ENCODE measurements around the gene CPEB3.
"Not testable (repeated sequence)": the region's sequence is repeated elsewhere in the genome, so short reads cannot be mapped to it uniquely, and the experiment has no call there.

The CPEB3 gene

DNA sequence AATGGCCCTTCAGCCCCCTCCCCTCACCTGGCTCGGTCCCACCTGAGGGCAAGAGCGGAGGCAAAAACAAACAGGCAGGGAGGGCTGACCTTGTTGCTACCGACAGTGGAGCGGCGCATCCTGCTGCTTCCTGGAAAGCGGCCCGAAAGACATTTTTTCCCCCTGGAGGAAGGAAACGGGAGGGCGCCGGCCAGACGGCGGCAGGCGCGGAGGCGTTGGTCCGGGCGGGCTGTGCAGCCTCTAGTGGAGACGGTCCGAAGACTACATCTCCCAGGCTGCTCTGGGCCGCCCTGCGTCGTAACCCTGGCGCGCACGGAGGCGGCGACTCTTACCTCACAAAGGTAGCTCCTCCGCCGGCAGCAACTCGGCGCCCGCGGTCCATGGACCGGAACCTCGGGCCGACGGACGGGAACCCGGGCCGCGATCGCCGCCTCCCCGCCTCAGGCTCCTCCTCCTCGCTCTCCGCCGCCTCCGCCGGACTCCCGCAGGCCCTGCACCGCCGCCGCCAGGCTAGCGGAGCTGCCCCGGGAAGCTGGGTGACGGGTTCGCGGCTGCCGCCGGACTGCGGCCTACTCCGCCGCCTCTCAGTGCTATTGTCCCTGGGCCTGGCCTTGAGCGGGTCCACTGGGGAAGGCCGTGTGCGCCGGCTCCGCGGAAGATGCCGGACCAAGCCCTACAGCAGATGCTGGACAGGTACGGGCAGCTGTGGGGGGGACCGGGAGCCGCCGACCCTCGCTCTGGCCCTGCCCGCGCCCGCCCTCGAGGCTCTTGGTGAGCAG lies at the start of gene CPEB3, which contains the start of gene MARCHF5:
Gene CPEB3, minus strand, starts transcription at position 242 of the 779 bp plus-strand sequence. CDS start 50,728 bp downstream, outside the sequence.
Gene MARCHF5, plus strand, starts transcription at position 331 of the 779 bp plus-strand sequence. Its CDS starts 328 bp downstream, at position 659.
- peak; percentile 68 to 78 for DNase-seq (ENCODE audit: low read depth in 2 of 2)

DNA sequence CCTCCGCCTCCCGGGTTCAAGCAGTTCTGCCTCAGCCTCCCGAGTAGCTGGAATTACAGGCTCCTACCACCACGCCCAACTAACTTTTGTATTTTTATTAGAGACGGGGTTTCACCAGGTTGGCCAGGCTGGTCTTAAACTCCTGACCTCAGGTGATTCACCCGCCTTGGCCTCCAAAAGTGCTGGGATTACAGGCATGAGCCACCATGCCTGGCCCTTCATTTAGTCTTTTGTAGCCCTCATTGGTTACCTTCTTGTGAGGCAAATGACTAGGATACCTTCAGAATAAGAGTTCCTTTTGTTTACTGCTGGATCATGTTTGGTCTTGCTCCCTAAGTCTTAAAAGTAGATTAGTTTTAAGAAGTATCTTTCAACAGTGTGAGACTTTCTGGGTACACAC lies 39.0 kb upstream of the CPEB3 start:
- DNase-seq (ENCODE audit: low read depth in 2 of 2), result not testable (repeated sequence)

DNA sequence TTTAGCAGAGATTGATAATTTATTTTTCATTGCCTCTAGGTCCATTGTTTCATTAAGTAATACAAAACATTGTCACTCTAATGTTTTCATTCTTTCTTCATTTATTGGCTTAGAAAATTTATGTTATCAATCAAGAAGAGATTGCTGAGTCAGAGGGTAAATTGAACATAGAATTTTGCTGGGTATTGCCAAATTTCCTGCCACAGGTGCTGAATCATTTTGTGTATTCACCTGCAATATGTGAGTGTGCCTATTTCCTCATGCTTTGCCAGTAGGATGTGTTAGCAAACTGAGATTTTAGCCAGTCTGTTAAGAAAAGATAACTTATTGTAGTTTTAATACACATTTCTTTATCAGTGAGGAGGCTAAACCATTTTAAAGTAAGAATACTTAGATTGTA lies 38.1 kb upstream of the CPEB3 start:
- no peak for DNase-seq (ENCODE audit: low read depth in 2 of 2)

DNA sequence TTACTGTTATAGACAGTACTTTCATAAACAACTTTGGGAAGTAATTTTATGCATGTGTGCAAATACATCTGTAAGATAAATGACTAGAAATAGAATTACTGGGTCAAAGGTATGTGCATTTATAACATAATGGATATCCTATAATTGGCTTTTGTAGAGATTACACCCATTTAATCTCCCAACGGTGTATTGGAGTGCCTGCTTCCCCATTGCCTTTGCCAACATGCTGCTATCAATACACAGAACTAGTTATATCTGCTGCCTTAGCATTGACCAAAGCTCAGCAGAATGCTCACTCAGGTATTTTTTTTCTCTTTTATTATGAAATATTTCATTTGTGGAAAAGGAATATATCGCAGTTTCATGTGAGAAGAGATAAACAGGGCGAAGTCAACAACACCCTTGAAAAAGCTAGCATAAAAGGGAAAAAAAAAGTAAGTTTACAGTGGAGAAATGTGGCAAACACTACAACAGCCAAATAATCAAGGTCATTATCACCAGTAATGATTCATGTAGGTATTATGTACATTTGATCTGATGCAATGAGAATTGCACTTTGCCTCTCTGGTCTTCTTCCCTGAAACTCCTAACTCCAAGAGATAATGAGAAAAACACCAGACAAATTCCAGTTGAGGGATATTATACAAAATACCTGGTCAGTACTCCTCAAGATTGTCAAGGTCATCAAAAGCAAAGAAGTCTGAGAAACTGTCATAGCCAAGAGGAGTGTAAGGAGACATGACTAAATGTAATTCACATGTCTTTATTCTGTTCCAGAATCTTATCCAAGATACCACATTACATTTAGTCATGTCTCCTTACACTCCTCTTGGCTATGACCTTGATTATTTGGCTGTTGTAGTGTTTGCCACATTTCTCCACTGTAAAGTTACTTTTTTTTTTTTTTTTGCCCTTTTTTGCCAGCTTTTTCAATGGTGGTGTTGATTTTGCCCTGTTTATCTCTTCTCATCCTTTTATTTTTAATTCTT lies 36.9 kb upstream of the CPEB3 start:
- DNase-seq (ENCODE audit: low read depth in 2 of 2), result no peak

DNA sequence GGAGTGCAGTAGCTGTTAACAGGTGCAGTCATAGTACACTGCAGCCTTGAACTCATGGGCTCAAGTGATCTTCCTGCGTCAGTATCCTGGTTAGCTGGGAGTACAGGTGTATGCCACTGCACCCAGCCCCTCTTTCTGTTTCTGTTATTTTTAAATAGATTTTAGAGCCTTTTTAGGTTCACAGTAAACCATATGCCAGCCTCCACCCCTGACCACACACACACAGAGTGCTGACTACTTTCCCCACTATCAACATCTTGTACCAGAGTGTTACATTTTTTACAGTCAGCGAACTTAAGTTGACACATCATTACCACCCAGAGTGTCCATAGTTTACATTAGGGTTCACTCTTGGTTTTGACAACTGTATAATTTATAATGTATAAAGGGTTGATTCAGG lies 32.2 kb upstream of the CPEB3 start:
- DNase-seq (ENCODE audit: low read depth in 2 of 2), result no peak

DNA sequence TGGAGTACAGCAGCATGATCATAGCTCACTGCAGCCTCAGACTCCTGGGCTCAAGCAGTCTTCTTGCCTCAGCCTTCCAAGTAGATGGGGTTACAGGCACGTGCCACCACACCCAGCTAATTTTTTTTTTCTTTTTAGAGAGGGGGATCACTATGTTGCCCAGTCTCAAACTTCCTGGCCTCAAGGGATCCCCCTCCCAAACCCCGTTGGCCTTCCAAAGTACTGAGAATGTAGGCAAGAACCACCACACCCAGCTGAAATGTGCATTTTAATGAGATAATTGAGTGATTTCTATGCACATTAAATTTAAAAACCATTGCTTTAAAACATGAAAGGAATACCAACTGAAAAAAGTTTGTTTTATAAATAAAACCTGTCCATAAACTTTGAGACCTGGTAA lies 25.7 kb upstream of the CPEB3 start:
- DNase-seq (ENCODE audit: low read depth in 2 of 2), result no peak

DNA sequence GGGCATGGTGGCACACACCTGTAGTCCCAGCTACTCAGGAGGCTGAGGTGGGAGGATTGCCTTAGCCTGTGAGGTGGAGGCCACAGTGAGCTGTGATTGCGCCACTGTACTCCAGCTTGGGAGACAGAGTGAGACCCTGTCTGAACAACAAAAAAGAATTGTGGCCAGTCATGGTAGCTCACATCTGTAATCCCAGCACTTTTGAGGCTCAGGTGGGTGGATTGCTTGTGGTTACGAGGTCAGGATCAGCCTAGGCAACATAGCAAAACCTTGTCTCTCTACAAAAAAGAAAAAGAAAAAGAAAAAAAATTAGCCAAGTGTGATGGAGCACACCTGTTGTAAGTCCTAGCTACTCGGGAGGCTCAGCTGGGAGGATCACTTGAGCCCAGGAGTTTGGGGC lies 22.9 kb upstream of the CPEB3 start:
- DNase-seq (ENCODE audit: low read depth in 2 of 2), result no peak

DNA sequence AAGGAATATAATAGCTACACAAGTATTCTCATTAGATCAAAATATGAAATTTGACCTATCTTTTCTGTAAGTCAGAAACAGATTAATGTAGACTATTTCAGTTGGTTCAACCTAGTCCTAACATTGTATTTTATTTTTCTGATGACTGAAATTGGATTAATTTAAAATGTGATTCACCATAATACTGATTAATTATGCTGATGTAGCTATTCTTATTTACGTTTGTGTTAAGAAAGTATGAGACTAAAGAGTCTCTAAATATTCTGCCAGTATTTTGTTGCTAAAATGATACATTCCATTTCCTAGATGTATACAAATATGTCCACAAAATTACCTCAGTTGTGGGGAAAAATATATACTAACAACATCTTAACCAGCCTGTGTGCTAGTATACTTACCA lies 18.4 kb upstream of the CPEB3 start:
- no peak for DNase-seq (ENCODE audit: low read depth in 2 of 2)

DNA sequence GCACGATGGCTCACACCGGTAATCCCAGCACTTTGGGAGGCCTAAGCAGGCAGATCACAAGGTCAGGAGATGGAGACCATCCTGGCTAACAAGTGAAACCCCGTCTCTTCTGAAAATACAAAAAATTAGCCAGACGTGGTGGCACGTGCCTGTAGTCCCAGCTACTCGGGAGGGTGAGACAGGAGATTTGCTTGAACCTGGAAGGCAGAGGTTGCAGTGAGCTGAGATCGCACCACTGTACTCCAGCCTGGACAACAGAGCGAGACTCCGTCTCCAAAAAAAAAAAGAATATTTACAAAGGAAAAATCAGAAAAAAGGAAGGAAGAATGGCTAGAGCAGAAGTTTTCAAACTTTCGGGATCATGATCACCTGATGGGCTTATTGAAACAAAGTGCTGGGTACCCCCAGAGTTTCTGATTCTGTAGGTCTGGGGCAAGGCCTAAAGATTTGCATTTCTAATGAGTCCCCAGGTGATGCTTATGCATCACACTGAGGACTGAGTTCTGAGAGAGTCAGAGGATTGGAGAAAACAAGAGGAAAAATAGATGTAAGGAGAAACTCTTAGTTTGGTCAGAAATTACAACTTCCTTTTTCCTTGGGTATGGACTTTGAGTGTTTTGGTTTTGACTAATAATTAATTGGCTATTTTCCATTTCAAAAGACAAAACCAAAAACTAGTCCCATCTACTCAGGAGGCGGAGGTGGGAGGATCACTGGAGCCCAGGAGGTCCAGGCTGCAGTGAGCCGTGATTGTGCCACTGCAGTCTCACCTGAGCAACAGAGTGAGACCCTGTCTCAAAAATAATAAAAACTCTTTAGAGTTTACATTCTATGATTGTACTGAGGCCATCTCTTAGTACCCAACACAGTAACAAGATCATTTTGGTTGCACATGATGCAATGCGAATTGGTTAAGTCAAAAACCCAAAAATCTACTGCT lies 14.5 kb upstream of the CPEB3 start:
- DNase-seq (ENCODE audit: low read depth in 2 of 2), result no peak

DNA sequence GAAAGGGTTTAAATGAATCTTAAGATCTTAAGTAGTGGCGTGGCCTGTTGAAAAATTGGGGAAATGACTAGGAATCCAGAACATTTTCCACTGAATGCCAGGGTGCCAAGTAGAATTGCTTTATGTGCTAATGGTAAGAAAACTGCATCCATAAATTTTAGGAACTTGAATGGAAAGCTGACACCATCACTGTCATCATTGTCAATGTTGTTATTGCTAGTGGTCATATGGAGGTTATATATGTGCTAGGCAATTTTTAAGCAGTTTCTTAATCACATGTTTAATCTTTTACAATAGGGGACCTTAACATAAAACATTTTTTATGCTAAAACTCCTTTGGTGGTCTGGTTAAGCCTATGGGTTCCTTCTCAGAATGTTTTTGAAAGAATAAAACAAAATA lies 13.2 kb upstream of the CPEB3 start:
- DNase-seq (ENCODE audit: low read depth in 2 of 2), result no peak

DNA sequence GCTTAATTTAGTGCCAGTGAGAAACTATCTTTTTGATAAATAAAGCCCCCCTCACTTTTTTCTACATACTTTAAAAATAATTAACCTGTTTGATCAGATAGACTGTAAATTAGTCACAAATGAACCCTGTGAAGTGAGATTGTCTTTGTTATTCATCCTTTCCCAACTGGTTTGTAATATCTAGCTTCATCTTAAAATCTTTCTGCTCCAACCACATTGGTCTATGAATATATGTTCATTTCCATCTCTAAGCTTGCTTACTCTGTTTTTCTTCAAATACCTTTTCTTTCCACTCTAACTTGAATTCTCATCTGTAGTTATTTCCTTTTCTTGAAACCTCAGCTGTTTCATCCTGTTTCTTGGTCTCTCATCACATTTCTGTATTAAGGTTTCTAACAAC lies 12.2 kb upstream of the CPEB3 start:
- no peak for DNase-seq (ENCODE audit: low read depth in 2 of 2)

DNA sequence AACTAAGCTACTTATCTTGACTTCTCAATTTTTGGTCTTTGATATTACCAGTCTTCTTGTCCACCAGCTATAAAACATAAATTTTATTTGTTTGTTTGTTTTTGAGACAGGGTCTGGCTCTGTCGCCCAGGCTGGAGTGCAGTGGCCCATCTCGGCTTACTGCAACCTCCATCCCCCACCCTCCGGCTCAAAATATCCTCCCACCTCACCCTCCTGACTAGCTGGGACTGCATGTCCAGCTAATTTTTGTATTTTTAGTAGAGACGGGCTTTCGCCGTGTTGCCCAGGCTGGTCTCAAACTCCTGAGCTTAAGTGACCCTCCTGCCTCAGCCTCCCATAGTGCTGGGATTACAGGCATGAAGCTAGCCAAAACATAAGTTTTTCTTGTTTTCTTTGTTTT lies 7.6 kb upstream of the CPEB3 start:
- DNase-seq (ENCODE audit: low read depth in 2 of 2), result no peak

DNA sequence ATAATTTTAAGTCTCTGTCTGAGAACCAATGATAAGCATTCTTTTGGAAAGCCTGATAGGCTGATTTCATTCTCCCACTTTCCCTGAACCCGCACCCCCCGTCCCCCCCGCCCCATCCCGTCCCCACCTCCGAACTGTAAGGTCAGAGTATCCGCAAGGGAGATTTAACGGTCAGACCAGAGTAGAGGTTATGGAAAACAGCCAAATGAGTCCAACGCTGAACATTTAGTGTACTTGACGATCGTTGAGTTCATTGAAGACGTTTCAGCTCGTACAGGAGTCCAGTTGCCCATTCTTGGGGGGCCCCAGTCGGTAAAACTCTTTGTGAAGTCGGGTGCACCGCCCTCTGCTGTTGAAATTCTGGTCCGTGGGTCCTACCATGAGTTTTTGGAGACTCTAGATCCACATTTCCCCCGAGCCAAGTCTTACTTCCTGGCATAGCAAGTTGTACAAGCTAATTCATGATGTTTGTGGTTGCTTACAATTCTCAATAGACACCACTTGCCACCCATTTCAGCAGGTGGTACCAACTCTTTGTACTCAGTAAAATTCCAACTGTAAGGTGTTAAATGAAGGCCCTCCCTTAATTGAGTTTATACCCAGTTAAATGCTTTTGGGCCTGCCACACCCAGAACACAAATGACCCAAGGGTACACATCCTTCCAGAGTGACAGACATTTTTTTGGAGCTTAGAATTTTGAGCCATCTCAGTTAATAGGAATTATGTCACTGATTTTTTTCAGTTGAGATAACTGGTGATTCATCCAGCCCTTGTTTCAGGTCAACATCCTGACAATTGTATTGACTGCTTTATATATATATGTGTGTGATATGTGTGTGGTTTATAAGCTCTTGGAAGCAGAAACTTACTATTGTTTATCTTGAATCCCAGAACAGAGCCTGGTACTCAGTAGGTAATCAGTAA lies 1.3 kb upstream of the CPEB3 start:
- DNase-seq (ENCODE audit: low read depth in 2 of 2), result peak in 1 of 2 donors; percentile 6

DNA sequence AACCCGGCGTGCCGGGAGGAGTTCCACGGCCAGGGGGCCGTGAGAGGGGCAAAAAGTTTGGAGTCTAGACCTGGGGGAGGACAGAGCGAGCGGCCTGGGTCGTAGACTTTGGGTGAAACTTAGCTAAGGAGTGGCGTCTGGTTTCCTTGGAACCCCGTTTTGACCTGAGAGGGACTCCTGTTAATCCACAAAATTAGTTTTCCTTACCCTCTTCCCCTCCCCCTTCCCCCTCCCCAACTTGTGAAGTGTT lies 663 bp upstream of the CPEB3 start:
- DNase-seq (ENCODE audit: low read depth in 2 of 2), result no peak

DNA sequence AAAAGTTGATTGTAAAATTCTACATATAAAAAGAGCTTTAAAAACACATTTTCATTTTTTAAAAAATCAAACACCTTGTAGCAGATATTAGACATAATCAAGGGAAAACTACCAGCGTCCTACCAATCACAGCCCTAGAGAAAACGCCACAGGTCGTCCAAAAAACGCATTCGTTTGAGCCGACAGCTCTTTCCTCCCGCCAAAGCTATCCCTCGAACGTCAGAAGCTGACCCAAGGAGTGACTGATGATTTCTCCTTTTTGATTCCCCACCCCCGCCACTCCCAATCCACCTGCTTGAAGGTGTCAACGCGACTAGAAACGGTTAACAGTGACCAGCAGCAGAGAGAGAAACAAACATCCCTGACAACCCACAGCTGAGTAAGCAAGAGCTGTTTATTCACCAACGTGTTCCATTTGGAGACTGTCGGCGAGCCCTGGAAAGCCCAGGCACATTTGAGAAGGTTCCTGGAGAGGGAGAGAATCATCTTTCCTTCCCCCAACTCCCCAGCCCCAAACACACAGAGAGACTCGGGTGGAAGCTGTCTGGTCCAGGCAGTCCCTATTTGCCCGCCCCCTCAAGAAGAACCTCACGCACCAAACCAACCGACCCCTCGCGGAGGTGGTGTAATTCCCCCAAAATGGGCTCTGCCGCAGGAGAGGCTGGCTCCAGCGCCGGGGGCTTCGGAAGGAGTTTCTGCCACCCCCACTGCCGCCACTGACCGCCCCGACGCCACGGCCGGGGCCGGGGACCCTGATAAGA lies 622 bp downstream of the CPEB3 start:
- DNase-seq (ENCODE audit: low read depth in 2 of 2), result peak in 1 of 2 donors; percentile 13

DNA sequence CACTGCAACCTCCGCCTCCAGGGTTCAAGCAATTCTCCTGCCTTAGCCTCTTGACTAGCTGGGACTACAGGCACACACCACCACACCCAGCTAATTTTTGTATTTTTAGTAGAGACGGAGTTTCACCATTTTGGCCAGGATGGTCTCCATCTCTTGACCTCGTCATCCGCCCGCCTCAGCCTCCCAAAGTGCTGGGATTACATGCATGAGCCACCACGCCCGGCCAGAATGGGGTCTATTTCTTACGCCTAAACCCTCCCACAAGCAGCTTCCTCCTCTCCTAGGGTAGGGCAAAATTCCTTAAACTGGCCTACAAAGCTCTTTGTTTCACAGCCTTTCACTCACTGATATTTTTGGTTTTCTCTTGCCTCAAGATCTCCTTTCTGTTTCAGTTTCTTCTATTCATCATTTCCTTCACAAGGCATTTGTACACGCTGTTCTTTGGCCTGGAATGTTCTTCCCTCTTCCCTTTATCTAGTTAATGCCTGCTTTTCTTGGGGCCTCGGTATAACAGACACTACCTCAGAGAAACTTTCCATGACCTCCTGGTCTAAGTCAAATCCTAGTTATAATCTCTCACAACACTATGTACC lies 6.7 kb downstream of the CPEB3 start:
- no peak for DNase-seq (ENCODE audit: low read depth in 2 of 2)

DNA sequence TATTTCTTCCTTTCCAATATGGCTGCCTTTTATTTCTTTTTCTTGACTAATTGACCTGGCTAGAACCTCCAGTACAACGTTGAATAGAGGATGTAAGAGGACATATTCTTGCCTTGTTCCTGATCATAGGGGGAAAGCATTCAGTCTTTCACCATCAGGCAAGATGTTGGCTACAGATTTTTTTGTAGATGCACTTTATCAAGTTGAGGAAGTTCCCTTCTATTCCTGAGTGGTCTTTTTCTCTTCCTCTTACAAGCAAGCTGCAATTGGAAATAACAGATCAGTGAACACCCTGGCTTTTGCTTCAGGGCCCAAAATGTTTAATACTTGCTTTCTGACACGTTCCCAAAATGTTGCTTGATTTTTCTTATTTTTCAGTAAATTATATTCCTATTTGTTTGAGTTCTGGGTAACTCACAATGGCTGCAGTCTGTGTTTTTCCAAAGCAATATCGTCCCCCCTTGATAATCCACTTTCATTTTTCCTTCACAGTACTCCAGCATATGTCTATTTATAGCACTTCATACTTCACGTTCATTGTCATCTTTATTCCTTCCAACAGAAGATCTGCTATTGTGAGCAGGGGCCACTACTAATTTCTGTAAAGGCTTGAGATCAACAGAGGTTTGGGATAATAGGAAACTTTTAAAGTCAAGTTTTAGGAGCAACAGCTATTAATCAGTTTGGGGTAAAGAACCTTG lies 11.7 kb downstream of the CPEB3 start:
- no peak for DNase-seq (ENCODE audit: low read depth in 2 of 2)

DNA sequence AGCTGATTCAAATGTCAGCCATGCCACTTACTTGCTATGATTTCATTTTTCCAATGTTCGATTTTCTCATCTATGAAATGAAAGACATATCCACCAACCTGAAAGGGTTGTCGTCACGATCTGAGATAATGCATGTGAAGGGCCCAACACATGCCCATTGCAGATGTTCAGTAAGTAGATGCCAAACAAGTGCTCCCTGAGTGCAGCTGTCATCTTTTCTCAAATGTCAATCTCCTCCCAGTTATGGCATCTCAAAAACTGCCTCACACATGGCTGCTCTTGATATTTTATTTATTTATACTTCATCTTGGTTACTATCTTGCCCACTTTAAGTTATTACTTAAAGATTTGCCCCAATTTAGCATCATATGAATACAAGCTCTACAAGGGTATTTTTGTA lies 16.8 kb downstream of the CPEB3 start:
- no peak for DNase-seq (ENCODE audit: low read depth in 2 of 2)

DNA sequence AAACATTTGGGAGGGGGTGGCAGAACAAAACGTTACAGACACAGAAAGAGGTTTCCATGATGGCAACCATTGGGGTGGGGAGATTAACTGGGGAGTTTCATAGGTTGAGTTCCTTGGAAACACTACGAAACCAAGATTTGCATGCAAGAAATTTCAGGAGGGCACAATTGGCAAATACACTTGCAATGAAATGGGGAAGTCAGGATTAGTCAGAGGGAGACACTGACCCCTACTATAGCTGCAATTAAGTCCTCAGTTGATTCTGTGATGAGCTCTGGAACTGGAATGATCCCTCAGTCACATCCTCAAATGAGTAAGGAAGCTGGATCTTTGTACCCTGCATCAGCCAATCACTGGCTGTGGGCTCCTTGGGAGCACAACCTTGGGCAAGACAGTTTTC lies 22.1 kb downstream of the CPEB3 start:
- DNase-seq (ENCODE audit: low read depth in 2 of 2), result no peak
